HG02885 (cell line): ENCODE data around the gene TOX4.

Source experiments
- ATAC-seq: cut with Tn5 transposase; IDR thresholded peaks from one replicate; pipeline ENCODE4 v1.9.1; 2021; ENCODE audit warnings: mild to moderate bottlenecking; ENCODE audit not compliant: unreplicated experiment, poor library complexity

TOX4 gene

DNA sequence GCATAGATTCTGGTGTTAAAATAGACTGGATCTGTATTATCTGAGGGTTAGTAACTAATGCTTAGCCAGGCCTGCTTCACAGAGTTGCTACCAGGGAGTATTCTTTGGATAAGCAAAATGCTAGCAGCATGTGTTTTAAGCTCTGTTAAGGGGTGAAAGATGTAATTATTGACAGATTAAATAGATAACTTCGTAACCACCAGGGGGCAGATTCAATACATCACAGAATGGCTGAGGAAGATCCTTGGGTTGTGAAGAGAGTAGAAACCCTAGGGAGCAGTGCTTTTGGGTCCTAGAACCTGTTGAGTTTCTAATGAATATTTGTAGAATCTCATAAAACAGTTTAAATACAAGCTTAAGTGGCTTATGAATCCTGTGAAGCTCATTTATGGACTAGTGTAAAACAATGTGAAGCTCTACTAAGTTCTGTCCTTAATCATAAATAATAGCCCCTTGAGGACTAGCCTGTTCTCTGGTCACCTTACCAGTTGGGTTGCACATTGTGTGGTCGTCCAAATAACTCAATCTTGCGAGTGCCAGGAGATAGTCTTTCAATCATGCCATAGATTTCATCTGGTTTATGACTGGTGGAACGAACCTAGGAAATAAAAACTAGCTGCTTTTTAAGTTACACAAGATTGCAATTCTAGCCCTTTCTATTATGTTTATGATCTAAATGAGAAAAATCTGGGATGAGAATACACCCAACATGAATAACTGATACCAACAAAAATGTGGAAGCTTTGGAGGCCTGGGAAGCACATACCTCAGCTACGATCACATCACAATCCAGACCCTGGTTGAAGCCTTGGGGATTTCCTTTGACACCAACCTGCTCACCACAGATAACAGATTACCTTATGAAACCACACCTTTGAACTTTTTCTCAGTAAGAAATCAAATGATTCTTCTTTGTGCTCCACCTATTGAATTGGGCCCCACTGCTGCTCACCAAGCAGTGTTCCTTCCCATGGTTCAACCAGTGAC lies 21.8 kb downstream of the TOX4 start:
- ATAC-seq = peak; percentile 48

DNA sequence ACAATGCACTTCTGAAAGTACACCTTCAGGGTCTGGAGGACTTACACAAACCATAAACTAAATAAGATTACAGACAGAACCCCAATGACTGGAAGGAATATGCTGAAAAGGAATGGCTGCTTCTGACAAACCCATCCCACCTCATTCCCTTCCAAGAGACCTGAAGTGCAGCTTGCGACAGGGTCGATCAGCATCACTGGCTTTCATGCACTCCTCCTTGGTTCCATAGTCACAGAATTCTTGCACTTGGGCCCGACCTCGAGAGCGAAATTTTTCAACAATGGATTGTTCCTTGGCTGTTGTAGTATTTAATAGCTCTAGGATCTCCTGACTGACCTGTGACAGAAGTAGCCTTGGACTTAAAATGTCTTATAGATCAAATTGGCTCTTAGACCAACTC lies 24.6 kb downstream of the TOX4 start:
- no peak for ATAC-seq

DNA sequence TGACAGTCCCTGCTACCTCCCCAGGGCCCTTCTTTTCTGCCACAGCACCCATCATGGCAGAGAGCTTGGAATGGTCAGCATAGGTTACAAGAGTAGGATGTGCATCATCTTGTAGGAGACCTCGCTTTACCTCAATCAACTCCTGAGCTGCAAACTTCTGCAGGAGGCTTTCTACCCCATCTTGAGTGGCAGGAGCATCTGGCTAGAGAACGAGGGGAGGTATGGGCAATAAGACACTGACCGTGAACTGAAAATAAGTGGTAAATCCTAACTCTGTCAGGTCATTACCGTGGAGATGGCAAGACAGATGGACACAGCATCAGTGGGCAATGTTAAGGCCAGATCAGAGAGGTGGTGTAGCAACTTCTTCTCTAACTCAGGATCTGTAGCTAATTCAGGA lies 26.4 kb downstream of the TOX4 start:
- ATAC-seq = no peak

GRCh38 chr14:21505012-21505553 lies 28.1 kb downstream of the TOX4 start:
- ATAC-seq = peak; percentile 91

- ATAC-seq = no peak
Observed at GRCh38 chr14:21506557-21506956, 29.6 kb downstream of the TOX4 start.

DNA sequence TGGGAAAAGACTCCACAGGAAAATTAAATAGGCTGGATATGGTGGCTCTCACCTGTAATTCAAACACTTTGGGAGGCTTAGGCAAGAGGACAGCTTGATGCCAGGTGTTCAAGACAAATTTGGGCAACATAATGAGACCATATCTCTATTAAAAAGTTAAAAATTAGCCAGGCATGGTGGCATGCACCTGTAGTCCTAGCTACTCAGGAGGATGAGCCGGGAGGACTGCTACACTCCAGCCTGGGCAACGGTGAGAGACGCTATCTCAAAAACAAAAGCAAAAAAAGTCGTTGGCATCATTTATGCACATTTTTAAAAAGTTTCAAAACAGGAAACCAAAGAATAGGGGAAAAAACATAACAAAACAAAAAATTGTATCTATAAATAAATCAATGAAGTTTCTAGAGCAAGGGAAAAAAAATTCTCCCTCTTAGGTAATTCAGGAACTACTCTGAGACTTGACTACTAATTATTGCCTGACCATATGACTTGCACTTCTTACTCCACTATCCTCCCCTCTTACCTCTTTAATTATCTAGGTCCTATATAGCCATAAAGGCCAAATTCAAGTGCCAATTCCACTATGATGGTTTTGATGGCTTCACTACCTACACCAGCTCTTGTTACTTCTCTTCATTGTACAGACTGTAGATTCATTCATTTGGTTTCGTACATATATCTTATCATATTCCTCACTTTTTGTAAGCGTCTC lies 32.6 kb downstream of the TOX4 start:
- ATAC-seq = no peak

- peak; percentile 100 for ATAC-seq
Observed at GRCh38 chr14:21510735-21511657, 34.0 kb downstream of the TOX4 start, which contains the start of gene METTL3. Gene METTL3, minus strand, starts transcription at chr14:21511340. Its CDS starts 117 bp downstream, at chr14:21511223.

DNA sequence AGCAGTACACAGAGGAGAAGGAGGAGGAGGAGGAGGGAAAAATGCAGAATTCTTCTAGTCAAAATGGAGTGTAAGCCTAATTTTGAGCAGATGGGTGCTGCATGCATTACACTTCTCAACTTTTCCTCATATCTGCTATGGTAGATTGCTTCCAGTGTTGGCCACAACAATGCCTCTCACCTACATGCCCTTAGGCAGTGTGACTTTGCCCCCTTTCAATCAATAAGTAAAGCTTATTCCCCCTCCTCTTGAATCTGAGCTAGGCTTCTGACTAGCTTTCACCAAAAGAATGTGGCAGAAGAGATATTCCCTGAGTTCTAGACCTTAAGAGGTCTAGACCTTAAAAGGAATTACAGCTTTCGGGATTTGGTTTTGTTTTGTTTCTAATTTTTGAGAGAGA lies 37.3 kb downstream of the TOX4 start:
- ATAC-seq = no peak

GRCh38 chr14:21518725-21519124 lies 41.7 kb downstream of the TOX4 start:
- no peak for ATAC-seq

- no peak for ATAC-seq
Observed at GRCh38 chr14:21520767-21521166, 43.8 kb downstream of the TOX4 start.

DNA sequence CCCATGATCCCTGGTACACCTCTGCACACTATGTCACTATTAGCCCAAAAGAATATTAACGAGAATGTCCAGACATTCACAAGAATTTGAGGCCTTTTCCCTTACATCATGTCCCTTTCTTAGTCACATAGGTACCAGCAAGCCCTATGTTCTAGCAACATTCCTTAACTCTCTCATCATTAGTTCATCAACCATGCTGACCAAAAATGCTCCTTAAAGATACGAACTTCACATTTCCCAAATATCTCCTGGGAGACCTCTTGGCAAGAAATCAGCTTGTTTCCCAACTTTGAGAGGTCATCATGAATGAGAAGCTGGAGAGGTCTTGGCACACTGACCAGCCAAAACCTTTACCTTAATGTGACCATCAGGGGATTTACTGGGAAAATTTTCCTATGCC lies 44.5 kb downstream of the TOX4 start:
- no peak for ATAC-seq

GRCh38 chr14:21523203-21523602 lies 46.2 kb downstream of the TOX4 start:
- no peak for ATAC-seq

- ATAC-seq = no peak
Observed at GRCh38 chr14:21524575-21525490, 47.8 kb downstream of the TOX4 start.

- no peak for ATAC-seq
Observed at GRCh38 chr14:21525571-21525961, 48.6 kb downstream of the TOX4 start.

GRCh38 chr14:21525962-21526671 lies 49.1 kb downstream of the TOX4 start, which contains the start of gene SALL2:
Gene SALL2, minus strand, starts transcription at chr14:21526346. Its CDS starts 219 bp downstream, at chr14:21526127.
- ATAC-seq = peak; percentile 67

- no peak for ATAC-seq
Observed at GRCh38 chr14:21526672-21527317, 49.8 kb downstream of the TOX4 start.

GRCh38 chr14:21527318-21527679 lies 50.3 kb downstream of the TOX4 start:
- ATAC-seq = no peak
